HepG2 (cell line): Measurements from ENCODE around the gene EFNA2. TPM values are rescaled to one million over a fixed set of nuclear protein-coding genes. Genes with fewer than 3 reads are reported as not detected.

Experiments
- CBX2 ChIP-seq, 2 experiments: fragments of 200-600 bp in 1 of 2; sonication (generic); formaldehyde crosslinking in 1 of 2; IDR thresholded peaks; 2 replicates each; pipeline versions ENCODE4 v1.7.0 to v1.8.1; 2018 to 2022; ENCODE audit warnings: low read depth in 2 of 2, low read length in 1 of 2, mild to moderate bottlenecking in 1 of 2, missing genetic modification reagents in 1 of 2
- CHD4 ChIP-seq: fragments of 200-600 bp; sonication (generic); IDR thresholded peaks from 2 replicates; pipeline ENCODE4 v1.7.0; 2017; ENCODE audit warnings: mild to moderate bottlenecking, low read length, borderline replicate concordance
- GABPB1 ChIP-seq: IDR thresholded peaks from 2 replicates; pipeline ENCODE4 v1.6.1; 2016; ENCODE audit warnings: mild to moderate bottlenecking, missing genetic modification reagents, moderate library complexity, missing compliant biosample characterization
- GATAD2A ChIP-seq: IDR thresholded peaks from 2 replicates; pipeline ENCODE4 v1.6.1; 2016
- HDAC2 ChIP-seq: sonication (generic); formaldehyde crosslinking; IDR thresholded peaks from 2 replicates; pipeline ENCODE4 v1.4.0; 2020; ENCODE audit warnings: missing genetic modification reagents
- HNF4G ChIP-seq, 2 experiments: sonication (generic) in 1 of 2; formaldehyde crosslinking in 1 of 2; IDR thresholded peaks; 2 replicates each; pipeline versions ENCODE4 v1.4.0 to v1.6.1; 2011 to 2020; ENCODE audit warnings: borderline replicate concordance in 2 of 2, low read depth in 2 of 2, mild to moderate bottlenecking in 2 of 2, low read length in 1 of 2, missing genetic modification reagents in 1 of 2, moderate library complexity in 1 of 2
- MEF2D ChIP-seq: sonication (generic); formaldehyde crosslinking; IDR thresholded peaks from 2 replicates; pipeline ENCODE4 v1.5.1; 2020; ENCODE audit warnings: mild to moderate bottlenecking, missing genetic modification reagents
- PTBP1 ChIP-seq: fragments of 200-400 bp; formaldehyde crosslinking; IDR thresholded peaks from 2 replicates; pipeline ENCODE4 v1.6.1; 2018; ENCODE audit warnings: low read length, low read depth; ENCODE audit not compliant: poor library complexity, severe bottlenecking
- SOX5 ChIP-seq: IDR thresholded peaks from 2 replicates; pipeline ENCODE4 v1.6.1; 2016; ENCODE audit warnings: borderline replicate concordance
- SRSF9 ChIP-seq: fragments of 200-400 bp; formaldehyde crosslinking; IDR thresholded peaks from 2 replicates; pipeline ENCODE4 v1.6.1; 2018; ENCODE audit warnings: borderline replicate concordance, mild to moderate bottlenecking, low read depth, low read length; ENCODE audit not compliant: insufficient read depth, poor library complexity, severe bottlenecking
- ZBTB21 ChIP-seq: sonication (generic); formaldehyde crosslinking; IDR thresholded peaks from 2 replicates; pipeline ENCODE4 v1.4.0; 2020; ENCODE audit warnings: missing genetic modification reagents
- ZC3H13 ChIP-seq: sonication (generic); formaldehyde crosslinking; IDR thresholded peaks from 2 replicates; pipeline ENCODE4 v1.8.1; 2023; ENCODE audit warnings: mild to moderate bottlenecking, missing genetic modification reagents, moderate library complexity
- ZNF143 ChIP-seq: sonication (generic); formaldehyde crosslinking; IDR thresholded peaks from 2 replicates; pipeline ENCODE4 v1.4.0; 2020; ENCODE audit warnings: missing genetic modification reagents
- ZNF264 ChIP-seq: sonication (generic); formaldehyde crosslinking; IDR thresholded peaks from 2 replicates; pipeline ENCODE4 v1.4.0; 2020; ENCODE audit warnings: missing genetic modification reagents
- ZNF609 ChIP-seq: sonication (generic); formaldehyde crosslinking; IDR thresholded peaks from 2 replicates; pipeline ENCODE4 v1.4.0; 2020; ENCODE audit warnings: mild to moderate bottlenecking, missing genetic modification reagents, borderline replicate concordance
- ZNF687 ChIP-seq: sonication (generic); formaldehyde crosslinking; IDR thresholded peaks from 2 replicates; pipeline ENCODE4 v1.5.1; 2020; ENCODE audit warnings: mild to moderate bottlenecking, missing genetic modification reagents, moderate library complexity
- polyA plus RNA-seq, 8 experiments: library from polyadenylated mRNA; depleted of rRNA in 3 of 8; stranded (reverse) in 7 of 8; unstranded in 1 of 8; fragments of >200 nt; fragmentation: Illumina TruSeq in 4 of 8; extraction: Trizol in 4 of 8; gene quantifications; 2 replicates each; pipeline versions ENCODE4 v1.2.1 to v1.2.3, GENCODE V29; 2011 to 2016; ENCODE audit warnings: low read depth in 4 of 8, missing spikeins in 1 of 8, mixed read lengths in 1 of 8; ENCODE audit not compliant: insufficient read depth in 1 of 8
- total RNA-seq, 5 experiments: library from RNA; depleted of rRNA; stranded (reverse); fragments of >200 nt; fragmentation: Illumina TruSeq; extraction: Trizol; gene quantifications; 2 replicates each; pipeline ENCODE4 v1.2.3, GENCODE V29; 2016; ENCODE audit warnings: low read depth in 1 of 5
- TF ChIP-seq, protein P1 (sequence below): sonication (generic); formaldehyde crosslinking; conservative IDR thresholded peaks from 2 replicates; pipeline ENCODE4 v1.8.0; 2022; ENCODE audit warnings: mild to moderate bottlenecking, moderate library complexity, missing genetic modification reagents

EFNA2 gene
- total and polyA plus RNA-seq, 2 of the 13 experiments (the other 11 are each of a cell fraction or from before 2014, with no cell fraction given), result 6.0 to 9.9 TPM

DNA sequence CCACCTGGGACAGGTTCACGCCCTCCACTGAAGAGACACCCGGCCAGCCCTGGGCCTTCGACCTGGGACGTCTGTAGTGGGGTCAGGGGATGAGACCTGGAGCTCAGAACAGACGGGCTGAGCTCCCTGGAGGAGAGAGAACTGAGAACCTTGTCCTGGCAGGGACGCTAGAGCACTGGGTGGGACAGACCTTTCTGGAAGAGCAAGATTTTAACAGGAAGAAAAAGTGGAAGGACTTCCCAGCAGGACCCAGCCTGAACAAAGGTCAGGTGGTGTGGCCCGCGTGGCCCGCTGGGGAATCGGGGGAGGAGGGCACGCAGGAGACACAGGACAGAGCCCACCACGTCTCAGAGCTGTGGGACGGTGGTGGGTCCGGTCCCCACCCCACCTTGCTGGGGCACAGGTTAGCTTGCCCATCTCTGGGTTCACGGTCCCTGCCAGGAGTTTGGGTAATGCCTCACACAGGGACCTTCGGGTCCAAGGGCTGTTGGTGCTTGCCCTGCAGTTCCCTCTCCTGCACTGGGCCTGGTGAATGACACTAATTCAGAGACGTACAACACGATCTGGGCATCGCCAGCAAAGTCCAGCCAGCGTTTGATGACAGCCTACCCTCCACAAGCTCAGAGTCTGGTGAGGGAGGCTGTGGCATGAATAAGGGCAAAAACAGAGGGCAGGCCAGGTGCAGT is 1.2 kb upstream of the EFNA2 start (continued):
- TF ChIP-seq ZNF609 (CRISPR knock-in tag) (peak; percentile 38; the same call in 1 of the 2 replicates), ZNF143 (CRISPR knock-in tag) (peak; percentile 81), GABPB1 (CRISPR knock-in tag) (peak; percentile 41; the same call in 1 of the 2 replicates), CHD4 (no peak), CBX2 (IDR thresholded peaks at IDR 0.05; ENCODE audit: low read depth, low read length) (no peak), CBX2 (CRISPR knock-in tag; IDR thresholded peaks at IDR 0.05; ENCODE audit: low read depth) (0 out of 2 replicates have a peak, but pooled peaks have one; percentile 39), HNF4G (IDR thresholded peaks at IDR 0.05; ENCODE audit: borderline replicate concordance, low read depth, low read length) (0 out of 2 replicates have a peak, but pooled peaks have one; percentile 35), HNF4G (CRISPR knock-in tag; IDR thresholded peaks at IDR 0.05; ENCODE audit: borderline replicate concordance, low read depth) (peak; percentile 64; the same call in 1 of the 2 replicates), SOX5 (CRISPR knock-in tag) (no peak), ZNF687 (peak; percentile 85), ZNF264 (CRISPR knock-in tag) (0 out of 2 replicates have a peak, but pooled peaks have one; percentile 24), HDAC2 (peak; percentile 63; the same call in 1 of the 2 replicates), ZC3H13 (CRISPR knock-in tag) (0 out of 2 replicates have a peak, but pooled peaks have one; percentile 49), PTBP1 (no peak), GATAD2A (CRISPR knock-in tag) (peak; percentile 34), ZBTB21 (no peak), SRSF9 (no peak), MEF2D (CRISPR knock-in tag) (0 out of 2 replicates have a peak, but pooled peaks have one; percentile 25)
- TF ChIP-seq, protein P1, sequence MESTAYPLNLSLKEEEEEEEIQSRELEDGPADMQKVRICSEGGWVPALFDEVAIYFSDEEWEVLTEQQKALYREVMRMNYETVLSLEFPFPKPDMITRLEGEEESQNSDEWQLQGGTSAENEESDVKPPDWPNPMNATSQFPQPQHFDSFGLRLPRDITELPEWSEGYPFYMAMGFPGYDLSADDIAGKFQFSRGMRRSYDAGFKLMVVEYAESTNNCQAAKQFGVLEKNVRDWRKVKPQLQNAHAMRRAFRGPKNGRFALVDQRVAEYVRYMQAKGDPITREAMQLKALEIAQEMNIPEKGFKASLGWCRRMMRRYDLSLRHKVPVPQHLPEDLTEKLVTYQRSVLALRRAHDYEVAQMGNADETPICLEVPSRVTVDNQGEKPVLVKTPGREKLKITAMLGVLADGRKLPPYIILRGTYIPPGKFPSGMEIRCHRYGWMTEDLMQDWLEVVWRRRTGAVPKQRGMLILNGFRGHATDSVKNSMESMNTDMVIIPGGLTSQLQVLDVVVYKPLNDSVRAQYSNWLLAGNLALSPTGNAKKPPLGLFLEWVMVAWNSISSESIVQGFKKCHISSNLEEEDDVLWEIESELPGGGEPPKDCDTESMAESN, result peak; percentile 85
